GM19372 (cell line): ENCODE data around the gene CHST8.

Source experiments
- ATAC-seq: cut with Tn5 transposase; IDR thresholded peaks from one replicate; pipeline ENCODE4 v1.9.1; 2021; ENCODE audit warnings: mild to moderate bottlenecking, low read depth, moderate library complexity; ENCODE audit not compliant: unreplicated experiment

The CHST8 gene

DNA sequence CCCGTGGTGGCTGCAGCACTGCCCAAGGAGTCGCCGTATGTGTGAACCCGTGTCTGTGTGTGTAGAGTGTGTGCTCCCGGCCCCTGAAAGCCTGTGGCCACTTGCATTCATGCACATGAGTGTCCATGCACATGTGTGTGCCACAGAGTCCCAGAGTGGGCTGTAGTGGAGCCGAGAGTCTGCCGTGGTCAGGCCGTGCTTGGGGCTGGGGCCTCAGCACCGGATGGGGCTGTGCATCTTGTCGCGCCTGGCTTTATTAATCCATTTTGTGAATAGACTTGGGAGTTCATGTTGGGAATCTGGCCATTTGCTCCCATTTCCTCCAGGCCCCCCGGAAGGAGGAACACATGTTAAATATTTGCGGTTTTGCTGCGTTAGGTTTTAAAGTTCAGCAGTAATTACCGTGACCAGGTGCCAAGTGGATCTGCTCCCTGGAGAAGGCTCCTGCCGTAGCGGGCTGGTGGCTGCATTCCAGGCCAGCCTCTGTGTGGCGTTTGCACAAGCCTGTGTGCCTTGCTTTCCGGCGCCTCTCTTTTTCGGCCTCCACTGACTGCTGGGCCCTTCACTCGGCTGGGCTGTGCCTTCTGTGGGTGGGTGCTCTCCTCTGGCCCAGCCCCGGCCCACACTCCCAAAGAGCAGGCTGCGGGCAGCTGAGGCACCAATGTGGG is 105.7 kb downstream of the CHST8 start:
- no peak for ATAC-seq

DNA sequence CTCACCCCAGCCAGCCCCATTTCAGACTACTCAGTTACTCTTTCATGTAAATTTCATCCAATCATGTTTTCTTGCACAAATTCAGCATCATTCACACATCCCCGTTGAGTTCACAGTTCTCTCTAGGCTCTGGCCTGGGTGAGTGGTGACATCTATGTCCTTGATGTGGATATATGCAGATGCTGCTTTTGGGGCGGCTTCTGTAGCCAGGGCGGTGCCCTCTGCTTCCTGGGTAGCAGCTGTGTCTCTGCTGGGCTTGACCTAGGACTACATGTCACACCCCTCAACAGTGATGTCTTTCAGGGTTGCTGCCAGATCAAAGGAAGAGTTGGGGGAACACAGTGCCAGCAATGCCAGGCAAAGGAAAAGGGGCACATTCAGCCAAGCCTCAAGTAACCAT is 106.4 kb downstream of the CHST8 start:
- no peak for ATAC-seq

DNA sequence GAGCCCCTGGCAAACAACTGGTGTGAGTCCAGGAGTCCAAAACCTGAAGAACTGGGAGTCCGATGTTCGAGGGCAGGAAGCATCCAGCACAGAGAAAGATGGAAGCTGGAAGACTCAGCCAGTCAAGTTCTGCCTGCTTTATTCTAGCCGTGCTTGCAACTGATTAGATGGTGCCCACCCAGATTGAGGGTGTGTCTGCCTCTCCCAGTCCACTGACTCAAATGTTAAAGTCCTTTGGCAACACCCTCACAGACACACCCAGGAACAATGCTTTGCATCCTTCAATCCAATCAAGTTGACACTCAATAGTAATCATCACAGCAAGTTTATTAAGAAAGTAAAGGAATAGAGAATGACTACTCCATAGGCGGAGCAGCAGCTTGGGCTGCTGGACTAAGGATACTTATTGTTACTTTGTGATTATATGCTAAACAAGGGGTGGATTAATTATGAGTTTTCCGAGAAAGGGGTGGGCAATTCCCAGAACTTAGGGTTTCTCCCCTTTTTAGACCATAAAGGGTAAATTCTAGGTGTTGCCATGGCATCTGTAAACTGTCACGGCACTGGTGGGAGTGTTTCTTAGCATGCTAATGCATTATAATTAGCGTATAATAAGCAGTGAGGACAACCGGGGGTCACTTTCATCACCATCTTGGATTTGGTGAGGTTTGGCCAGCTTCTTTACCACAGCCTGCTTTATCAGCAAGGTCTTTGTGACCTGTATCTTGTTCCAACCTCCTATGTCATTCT is 109.3 kb downstream of the CHST8 start:
- no peak for ATAC-seq

DNA sequence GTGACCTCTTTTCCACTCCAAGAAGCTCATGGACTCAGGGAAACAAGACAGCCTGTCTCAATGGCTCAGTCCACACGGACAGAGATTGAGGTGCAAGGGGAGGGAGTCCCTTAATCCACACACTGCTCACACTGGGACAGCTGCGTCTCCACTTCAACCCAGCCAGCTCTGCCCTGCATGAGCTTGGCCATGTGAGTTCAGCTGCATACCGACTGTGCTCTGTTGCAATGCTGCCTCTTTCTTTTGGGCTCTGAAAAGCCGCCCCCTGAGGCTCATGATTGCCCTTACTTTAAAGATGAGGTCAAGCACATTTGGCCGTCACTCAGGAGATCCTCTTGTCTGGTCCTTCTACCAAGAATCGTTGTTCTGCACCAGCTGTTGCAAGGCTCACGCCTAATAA is 110.1 kb downstream of the CHST8 start:
- ATAC-seq = no peak

DNA sequence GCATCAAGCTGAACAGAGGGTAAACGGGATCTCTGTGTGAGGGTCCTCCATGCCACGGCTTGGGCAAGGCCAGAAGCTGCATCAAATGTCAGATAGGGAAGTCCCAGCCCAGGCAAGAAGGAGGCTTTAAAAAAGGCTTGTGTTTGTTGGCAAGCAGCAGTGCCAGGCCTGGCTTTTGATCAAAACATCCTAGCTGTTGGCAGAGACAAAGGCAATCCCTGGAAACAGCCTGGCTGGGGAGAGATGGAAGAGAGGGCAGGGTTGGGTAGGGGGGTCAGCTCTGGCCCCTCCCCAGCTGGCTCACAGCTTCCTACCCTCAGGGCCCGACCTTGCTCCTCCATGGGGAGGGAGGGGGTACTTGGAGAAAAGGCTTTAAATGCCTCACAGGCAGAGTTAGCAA is 113.2 kb downstream of the CHST8 start:
- no peak for ATAC-seq

DNA sequence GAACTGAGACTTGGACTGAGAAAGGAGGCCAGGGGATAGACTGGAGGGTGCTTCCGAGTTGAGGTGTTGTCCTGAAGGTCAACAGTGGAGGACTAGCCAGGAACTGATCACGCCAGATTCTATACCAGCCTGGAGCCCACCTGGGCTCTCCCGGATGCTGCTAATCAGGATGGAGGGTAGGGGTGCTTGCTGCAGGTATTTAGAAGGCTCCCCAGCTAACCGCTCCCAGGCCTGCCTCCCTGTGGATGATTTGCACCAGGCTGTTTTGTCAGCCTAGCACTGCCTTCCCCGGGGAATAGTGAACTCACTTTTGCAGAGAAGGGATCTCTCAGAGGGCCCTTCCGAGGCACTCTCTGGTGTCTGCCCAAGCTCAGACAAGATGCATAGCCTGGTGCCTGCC is 114.4 kb downstream of the CHST8 start:
- ATAC-seq = no peak

DNA sequence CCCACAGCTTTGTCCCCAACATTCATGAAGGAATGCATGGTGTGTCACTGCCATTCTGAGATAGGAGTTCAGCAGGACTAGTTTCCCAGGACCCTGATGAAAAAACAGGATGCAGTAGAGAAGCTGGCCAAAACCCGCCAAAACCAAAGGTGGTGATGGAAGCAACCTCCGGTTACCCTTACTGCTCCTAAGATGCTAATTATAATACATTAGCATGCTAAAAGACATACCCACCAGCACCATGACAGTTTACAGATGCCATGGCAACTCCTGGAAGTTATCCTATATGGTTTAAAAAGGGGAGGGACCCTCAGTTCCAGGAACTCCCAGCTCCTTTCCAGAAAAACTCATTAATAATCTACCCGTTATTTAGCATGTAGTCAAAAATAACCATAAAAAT is 115.0 kb downstream of the CHST8 start:
- ATAC-seq = no peak

DNA sequence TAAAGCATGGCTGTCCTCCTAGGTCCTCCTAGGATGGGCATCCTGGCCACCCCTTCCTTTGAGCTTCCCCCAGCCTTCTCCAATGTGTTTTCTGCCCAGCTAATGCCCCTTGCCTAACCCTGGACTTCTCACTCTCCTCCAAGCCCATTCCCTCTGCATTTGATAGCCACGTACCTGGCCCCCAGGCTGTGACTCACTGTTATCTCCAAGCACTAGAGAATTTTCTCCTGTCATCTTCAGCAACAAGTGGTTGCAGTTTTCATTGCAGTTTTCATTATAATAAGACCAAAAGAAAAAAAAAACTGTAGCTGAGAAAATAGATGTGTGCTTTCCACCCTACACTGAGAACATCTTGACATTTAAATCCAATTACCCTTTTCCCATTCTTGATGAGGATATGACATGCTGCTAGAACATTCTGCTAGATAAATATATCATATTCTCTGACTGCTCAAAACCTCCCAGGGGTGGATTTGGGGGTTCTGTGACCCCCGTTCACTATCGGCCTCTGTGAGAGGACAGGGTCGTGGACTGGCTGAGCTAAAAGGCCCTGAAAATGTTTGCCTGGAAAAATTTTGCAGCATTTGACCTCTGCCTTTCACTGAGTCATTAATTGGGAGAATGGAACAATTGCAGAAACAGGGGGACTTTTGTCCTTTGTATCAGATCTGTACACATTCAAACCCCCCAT is 116.1 kb downstream of the CHST8 start:
- ATAC-seq = no peak

DNA sequence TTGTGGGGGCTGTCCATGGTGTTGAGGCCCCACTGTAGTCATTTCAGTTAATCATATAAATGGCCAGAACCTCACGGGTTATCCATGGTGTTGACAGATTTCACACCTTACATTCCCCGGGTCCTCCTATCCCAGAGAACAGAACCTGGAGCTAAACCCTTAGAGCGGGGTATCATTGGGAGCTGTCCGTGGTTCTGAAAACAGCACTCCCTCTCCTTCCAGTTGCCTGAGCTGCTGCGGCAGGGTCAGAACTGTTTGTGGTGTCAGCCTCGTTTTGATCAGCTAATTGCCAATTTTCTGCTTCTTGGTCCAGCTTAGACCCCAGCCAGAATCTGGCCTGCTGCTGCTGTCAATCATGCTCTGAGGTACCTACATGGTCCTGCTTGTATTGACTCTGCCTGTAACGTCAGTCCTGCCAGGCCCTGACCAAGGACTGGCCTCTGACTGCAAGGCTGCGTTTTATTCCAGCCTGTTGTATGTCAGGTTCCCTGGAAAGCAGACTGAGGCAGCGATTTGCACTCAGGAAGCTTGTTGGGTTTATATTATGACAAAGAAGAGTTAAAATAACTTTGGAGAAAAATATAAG is 119.2 kb downstream of the CHST8 start:
- ATAC-seq = no peak

DNA sequence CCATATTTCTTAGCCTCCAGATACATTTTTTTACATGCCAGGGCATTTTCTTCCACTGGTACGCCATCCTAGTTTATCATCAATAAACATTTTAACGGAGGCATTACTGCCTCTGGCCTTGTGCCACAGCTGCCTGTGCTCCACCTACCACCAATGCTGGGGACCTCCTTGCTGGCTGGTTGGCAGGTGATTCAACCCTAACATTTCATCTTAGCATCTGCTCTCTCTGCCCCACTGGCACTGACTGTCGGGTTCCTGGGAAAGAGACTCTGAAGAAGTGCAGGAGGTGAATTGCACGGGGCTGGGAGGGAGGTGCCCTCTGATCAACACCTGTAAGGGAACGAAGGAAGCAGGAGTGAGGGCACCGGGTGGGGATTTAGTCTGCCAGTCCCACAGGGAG is 123.5 kb downstream of the CHST8 start:
- ATAC-seq = no peak

DNA sequence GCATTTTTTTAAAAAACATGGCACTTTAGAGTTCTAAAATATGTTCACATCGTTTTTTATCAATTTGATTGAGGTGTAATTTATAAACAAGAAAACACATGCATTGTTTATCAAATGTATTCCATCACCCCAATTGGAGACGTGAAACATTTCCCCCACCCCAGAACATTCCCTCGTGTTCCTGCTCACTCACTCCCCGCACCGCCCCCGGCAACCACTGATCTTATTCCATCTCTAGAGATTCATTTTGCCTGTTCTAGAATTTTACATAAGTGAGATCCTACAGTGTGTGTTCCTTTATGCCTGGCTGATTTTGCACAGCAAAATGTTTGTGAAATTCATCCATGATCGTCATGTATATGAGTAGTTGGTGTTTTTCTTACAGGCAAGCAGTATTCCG is 124.4 kb downstream of the CHST8 start:
- ATAC-seq = no peak

DNA sequence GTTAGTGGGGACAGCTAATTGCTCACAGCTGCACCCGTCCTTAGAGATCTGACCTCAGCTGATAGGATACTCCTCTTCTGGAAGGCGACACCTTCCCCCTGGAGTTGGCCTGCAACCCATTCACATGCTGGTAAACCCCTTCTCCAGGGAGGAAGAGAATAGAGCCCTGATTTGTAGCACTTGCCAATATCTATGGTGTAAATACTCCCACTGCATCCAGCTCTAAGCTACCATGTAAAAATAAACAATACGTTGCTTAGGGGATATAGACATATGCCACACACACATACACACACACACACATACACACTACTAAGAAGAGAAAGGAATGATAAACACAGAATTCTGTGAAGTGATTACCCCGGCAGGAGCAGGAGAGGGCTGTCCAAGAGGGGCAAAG is 125.5 kb downstream of the CHST8 start:
- no peak for ATAC-seq

DNA sequence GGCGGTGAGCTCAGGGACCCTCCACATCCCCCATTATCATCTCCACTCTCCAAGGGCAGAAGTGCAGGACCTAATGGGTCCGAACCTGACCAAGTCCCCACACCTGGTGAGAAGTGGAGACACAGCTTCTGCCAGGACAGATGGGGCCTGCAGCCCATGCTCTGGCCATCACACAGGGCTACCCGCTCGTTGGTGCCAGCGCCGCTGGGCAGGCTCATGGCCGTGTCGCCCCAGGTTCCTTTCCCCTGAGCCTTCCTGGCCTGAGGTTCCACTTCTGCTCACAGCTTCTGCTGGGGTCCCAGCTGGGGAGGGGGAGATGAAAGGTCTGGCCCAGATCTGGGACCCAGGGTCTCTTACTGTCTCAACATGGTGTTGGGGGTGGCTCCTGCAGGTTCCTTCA is 126.5 kb downstream of the CHST8 start:
- no peak for ATAC-seq

DNA sequence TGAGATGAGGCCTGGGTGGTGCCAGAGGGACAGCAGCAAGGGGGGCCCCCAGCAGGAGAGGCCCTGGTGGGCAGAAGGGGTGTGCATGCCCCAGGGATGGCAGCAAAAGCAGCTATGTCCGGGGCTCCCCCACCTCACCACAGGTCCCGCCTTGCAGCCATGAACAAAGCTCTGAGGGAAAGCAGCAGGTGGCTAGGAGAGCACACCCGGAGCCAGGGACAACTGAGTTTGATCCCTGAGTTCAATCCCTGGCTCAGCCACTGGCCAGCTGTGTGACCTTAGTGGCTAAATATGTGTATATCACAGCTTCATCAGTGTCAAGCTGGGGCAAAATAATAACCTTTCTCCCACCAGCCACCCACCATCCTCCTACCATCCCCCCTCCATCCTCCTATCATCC is 127.3 kb downstream of the CHST8 start:
- ATAC-seq = no peak

DNA sequence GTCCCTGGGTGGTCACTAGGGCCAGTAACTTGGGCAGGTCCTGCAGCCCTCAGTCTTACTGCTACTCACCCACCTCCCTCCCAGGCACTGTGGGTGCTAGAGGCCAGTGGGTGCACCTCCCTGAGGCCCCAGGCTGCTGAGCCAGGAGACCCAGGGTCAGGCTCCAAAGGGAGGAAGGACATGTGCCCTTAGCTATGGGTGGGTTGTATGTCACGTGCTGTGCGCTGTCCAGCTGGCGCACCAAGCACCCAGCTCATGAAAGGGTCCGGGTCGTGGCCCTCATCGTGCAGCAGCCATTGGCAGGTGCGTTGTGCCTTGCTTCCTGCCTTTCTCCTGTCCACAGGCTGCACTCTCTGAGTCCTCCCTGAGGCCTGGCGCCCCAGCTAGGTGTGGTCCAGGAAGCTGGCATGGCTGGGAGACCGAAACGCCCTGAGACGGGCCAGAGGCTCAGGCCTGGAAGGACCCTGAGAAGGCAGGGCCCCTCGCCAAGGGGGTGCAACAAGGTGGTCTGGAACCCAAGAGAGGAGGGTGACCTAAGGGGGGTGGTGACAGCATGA is 127.9 kb downstream of the CHST8 start:
- no peak for ATAC-seq

DNA sequence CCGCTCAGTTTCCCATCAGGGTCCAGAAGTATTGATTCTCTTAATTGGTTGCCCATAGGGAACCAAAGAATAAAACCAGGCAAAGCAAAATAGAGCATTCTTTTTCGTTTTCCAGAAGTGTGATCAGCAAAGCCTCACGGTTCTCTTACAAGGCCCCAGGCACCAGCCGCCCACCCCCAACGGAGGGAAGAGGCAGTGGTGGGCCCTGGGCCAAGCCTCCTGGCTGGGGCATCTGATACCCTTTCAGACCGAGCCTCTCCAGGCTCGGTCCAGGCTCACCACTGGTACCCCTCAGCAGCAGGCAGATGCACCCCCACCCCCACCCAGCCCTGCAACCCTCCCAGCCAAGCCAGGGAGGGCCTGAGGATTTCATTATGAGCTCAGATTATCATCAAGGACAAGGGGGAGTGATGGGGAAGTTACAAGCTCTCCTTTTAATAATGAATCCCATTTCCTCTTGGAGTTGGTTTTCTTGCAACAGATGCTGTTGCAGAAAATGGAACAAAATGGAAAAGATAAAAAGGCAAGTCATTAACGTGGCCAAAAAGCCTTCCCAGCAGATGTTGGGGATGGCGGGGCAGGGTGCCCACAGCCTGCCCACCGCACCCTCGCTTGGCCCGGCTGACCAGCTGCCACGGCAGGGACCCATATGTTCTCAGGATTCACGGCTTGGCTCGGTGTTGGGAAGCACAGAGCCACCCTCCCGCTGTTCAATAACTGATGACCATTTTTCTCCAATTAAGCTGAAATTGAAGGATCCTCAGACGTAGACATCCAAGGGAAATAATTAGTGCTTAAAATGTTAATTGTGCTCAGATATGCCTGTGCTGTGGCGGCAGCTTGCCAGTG is 129.1 kb downstream of the CHST8 start:
- no peak for ATAC-seq

DNA sequence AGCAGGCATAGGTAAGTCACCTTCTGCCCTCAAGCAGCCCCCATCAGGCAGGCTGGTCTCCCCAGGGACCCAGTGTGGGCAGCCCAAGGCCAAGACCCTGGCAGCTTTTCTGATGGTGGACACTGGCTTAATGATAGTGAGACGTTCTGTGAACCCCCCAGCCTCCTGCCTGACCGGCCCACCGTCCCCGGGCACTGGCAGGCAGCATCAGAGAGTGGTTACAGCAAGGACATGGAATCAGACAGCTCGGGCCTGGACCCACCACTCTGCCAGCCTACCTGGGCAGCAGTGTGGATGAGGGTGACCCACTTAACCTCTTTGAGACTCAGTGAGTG is 129.7 kb downstream of the CHST8 start:
- ATAC-seq = no peak

DNA sequence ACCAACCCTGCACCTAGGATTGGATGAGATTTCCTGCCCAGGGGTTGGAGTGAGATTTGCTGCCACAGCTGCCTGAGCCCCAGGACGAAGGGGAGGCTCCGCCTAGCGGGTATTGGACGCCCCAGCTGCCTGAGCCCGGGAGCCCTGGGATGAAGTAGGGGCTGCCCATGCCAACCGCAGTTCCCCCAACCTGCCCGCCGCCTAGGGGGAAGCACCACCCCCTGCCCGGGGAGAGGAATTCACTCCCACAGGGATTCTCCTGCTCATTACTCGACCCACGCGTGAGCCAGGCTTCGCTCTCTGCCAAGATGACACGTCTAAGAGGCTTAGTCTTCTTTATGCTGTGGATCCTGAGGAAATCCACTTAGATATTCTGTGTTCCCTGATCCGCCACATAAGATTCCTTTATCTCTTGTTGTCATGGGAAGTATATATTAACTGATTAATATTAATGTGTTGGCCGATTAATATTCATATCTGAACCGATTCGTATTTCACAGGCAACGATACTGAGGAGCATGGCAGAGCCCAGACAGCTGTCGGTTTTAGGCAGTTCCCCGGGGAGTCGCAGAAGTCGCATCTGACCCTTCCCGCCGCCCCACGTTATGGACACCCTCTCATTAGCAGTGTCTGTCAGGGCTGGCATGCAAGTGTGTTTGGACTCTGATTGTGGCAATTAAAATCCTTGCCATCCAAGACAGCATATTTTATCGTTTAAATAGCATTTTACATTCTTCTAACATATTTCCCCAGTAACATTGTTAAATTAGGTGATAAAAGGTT is 130.5 kb downstream of the CHST8 start:
- no peak for ATAC-seq

DNA sequence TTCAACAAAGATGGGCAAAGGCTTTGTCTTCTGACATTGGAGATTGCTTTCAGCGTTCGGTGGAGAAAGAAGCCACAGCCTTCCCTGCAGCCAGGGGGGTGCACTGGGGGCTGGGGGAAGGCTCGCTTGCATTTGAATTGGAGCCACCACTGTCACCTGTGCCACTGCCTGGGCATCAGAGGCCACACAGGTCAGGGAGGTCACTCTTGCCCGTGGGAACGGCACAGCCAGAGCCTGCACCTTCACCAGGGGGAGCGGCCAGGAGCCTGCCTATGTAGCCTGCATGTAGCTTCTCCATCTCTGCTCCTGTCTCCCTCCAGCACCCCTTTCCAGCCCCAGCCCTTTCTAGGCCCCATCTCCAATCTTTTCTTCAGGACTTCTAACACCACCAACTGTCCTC is 131.2 kb downstream of the CHST8 start:
- ATAC-seq = no peak

DNA sequence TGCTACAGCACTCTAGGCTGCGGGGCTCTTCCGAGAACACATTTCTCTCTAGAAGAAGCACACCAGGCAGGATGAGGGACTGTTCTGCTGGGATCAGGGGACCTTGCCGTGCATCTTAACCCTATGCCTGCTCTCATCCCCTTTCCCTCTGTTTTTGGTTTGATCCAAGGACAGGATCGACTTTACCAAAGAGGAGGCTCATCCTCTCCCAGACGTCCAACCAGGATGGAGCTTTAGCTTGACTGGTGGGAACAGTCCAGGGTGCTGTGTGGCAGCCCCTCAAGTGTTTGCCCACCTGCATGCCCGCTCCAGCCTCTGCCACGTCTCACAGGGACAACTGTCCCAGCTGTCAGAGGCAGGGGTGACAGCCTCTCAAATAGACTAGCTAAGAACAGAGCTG is 132.6 kb downstream of the CHST8 start:
- no peak for ATAC-seq
